ENCODE results near the gene KIF6.

Gene KIF6

GRCh38 chr6:39341352-39341751 lies 383.9 kb downstream of the KIF6 start:
- Histone ChIP-seq H3K9me2 (replicated peaks; ENCODE audit: insufficient read depth, low read length) (no peaks in the 10 kb centered on the region), H3K27ac (ENCODE audit: low read depth, low read length) (no peak overlapping the region), H2AFZ (ENCODE audit: low read depth, low read length, severe bottlenecking) (no peak overlapping the region), H3K4me3 (ENCODE audit: insufficient read depth, low read length, poor library complexity, severe bottlenecking) (no peak overlapping the region), H3K9me3 (ENCODE audit: insufficient read depth, low read length) (no peaks in the 10 kb centered on the region), H3K9ac (ENCODE audit: low read length) (no peak overlapping the region), H3K27me3 (ENCODE audit: low read length) (no peaks in the 10 kb centered on the region), H3K79me2 (ENCODE audit: insufficient read depth, low read length) (no peaks in the 10 kb centered on the region), H3K36me3 (ENCODE audit: low read length) (no peaks in the 10 kb centered on the region), H3F3A (ENCODE audit: insufficient read depth) (no peaks in the 10 kb centered on the region), H4K20me1 (ENCODE audit: low read depth, low read length) (no peaks in the 10 kb centered on the region), H3K4me2 (ENCODE audit: low read depth, low read length, poor library complexity, severe bottlenecking) (no peak overlapping the region)
- TF ChIP-seq CTCF (IDR thresholded peaks at IDR 0.05; ENCODE audit: insufficient read depth, low read length, poor library complexity, severe bottlenecking): no peak
- TF ChIP-seq EZH2phosphoT487 (conservative IDR thresholded peaks at IDR 0.05; ENCODE audit: low read length): no peak

DNA sequence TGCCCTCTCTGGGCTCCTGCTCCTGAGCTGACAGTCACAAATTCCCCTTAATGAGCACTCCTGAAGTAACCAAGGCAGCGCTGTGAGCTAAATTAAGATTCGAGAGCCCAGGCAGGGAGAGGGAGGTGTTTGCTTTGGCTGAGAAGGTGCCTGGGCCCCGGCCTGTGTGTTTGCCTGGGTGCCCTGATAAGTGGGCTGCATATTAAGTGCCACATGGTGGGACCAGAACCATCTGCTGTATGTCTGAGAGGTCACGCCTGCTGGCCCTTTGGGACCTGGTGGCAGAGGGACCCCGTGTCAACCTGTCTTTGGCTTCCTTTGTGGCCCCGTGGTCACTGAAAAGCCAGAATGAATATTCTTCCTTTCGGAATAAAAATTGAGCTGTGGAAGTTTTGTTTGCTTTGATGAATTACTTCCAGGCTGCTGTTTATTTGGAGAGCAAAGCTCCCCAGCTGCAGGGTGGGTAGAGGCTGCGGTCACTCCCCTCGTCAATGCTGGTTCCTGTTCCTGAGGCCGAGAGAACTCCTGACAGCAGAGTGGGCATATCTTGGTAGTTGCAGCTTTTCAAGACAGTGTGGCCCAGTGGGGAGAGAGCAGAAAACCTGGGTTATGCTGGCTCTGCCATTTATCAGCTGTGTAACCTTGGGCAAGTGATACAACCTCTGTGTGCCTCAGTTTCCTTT lies 385.2 kb downstream of the KIF6 start:
- TF ChIP-seq CTCF (IDR thresholded peaks at IDR 0.05; ENCODE audit: insufficient read depth, low read length, poor library complexity, severe bottlenecking): no peak
- no peak for TF ChIP-seq EZH2phosphoT487 (conservative IDR thresholded peaks at IDR 0.05; ENCODE audit: low read length)
- Histone ChIP-seq H3K79me2 (ENCODE audit: insufficient read depth, low read length) (no peaks in the 10 kb centered on the region), H3K9me2 (replicated peaks; ENCODE audit: insufficient read depth, low read length) (no peaks in the 10 kb centered on the region), H3K9ac (ENCODE audit: low read length) (no peak overlapping the region), H3K9me3 (ENCODE audit: insufficient read depth, low read length) (no peaks in the 10 kb centered on the region), H3K27ac (ENCODE audit: low read depth, low read length) (no peak overlapping the region), H3K4me3 (ENCODE audit: insufficient read depth, low read length, poor library complexity, severe bottlenecking) (no peak overlapping the region), H3K27me3 (ENCODE audit: low read length) (no peaks in the 10 kb centered on the region), H3F3A (ENCODE audit: insufficient read depth) (no peaks in the 10 kb centered on the region), H2AFZ (ENCODE audit: low read depth, low read length, severe bottlenecking) (no peak overlapping the region), H3K4me2 (ENCODE audit: low read depth, low read length, poor library complexity, severe bottlenecking) (no peak overlapping the region), H3K36me3 (ENCODE audit: low read length) (no peaks in the 10 kb centered on the region), H4K20me1 (ENCODE audit: low read depth, low read length) (no peaks in the 10 kb centered on the region)

DNA sequence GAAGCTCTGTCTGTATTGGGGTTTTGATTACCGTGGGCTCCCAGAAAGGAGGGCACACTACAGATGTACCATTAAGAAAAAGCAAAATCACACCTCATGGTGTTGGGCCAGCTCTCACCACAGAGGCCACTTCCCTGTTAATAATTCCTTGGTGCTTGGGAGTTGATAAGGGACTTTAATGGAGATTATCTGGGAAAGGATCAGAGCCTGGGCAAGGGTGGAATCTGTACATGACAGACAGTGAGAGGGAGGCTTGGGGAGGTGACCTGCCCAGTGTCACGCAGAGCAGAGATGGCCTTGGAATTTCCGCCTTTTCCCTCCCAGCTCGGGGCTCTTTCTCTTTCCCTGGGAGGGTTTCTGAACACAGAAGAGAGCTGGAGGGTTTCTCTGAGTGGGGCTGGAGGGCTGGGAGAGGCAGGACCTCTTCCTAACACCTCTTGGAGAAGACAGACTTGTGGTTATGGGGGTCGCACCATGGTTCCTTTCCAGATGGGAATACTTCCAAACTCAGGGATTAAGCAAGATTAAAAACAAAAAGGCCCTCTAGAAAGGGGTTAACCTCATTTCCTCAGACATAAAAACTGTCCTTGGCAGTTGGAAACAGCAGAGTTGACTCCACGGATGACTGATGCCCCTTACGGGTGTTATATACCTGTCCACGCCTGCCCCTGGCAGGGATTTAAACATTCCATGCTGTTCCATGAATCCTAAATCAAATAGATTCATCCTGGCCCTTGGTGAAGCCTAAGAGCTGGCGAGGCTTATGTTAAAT lies 385.9 kb downstream of the KIF6 start:
- H3K79me2 ChIP-seq (ENCODE audit: insufficient read depth, low read length): no peaks in the 10 kb centered on the region
- no peak overlapping the region for H2AFZ ChIP-seq (ENCODE audit: low read depth, low read length, severe bottlenecking)
- no peaks in the 10 kb centered on the region for H4K20me1 ChIP-seq (ENCODE audit: low read depth, low read length)
- H3K27ac ChIP-seq (ENCODE audit: low read depth, low read length): no peak overlapping the region
- no peak overlapping the region for H3K4me3 ChIP-seq (ENCODE audit: insufficient read depth, low read length, poor library complexity, severe bottlenecking)
- no peaks in the 10 kb centered on the region for H3K9me3 ChIP-seq (ENCODE audit: insufficient read depth, low read length)
- H3K9ac ChIP-seq (ENCODE audit: low read length): no peak overlapping the region
- TF ChIP-seq EZH2phosphoT487 (conservative IDR thresholded peaks at IDR 0.05; ENCODE audit: low read length): no peak
- no peak overlapping the region for H3K4me2 ChIP-seq (ENCODE audit: low read depth, low read length, poor library complexity, severe bottlenecking)
- no peaks in the 10 kb centered on the region for H3F3A ChIP-seq (ENCODE audit: insufficient read depth)
- no peaks in the 10 kb centered on the region for H3K36me3 ChIP-seq (ENCODE audit: low read length)
- H3K9me2 ChIP-seq (replicated peaks; ENCODE audit: insufficient read depth, low read length): no peaks in the 10 kb centered on the region
- no peaks in the 10 kb centered on the region for H3K27me3 ChIP-seq (ENCODE audit: low read length)

GRCh38 chr6:39338397-39338796 lies 386.8 kb downstream of the KIF6 start:
- Histone ChIP-seq H2AFZ (ENCODE audit: low read depth, low read length, severe bottlenecking) (no peak overlapping the region), H3K9ac (ENCODE audit: low read length) (no peak overlapping the region), H3K4me3 (ENCODE audit: insufficient read depth, low read length, poor library complexity, severe bottlenecking) (no peak overlapping the region), H3F3A (ENCODE audit: insufficient read depth) (no peaks in the 10 kb centered on the region), H3K9me3 (ENCODE audit: insufficient read depth, low read length) (no peaks in the 10 kb centered on the region), H3K27ac (ENCODE audit: low read depth, low read length) (no peak overlapping the region), H3K4me2 (ENCODE audit: low read depth, low read length, poor library complexity, severe bottlenecking) (no peak overlapping the region), H4K20me1 (ENCODE audit: low read depth, low read length) (no peaks in the 10 kb centered on the region), H3K36me3 (ENCODE audit: low read length) (no peaks in the 10 kb centered on the region), H3K79me2 (ENCODE audit: insufficient read depth, low read length) (no peaks in the 10 kb centered on the region), H3K9me2 (replicated peaks; ENCODE audit: insufficient read depth, low read length) (no peaks in the 10 kb centered on the region), H3K27me3 (ENCODE audit: low read length) (no peaks in the 10 kb centered on the region)
- TF ChIP-seq CTCF (IDR thresholded peaks at IDR 0.05; ENCODE audit: insufficient read depth, low read length, poor library complexity, severe bottlenecking): no peak
- TF ChIP-seq EZH2phosphoT487 (conservative IDR thresholded peaks at IDR 0.05; ENCODE audit: low read length): no peak
